Measurements from ENCODE around the gene TLK2.

- no peak for TF ChIP-seq CTCF (IDR thresholded peaks at IDR 0.05; ENCODE audit: extremely low read depth in 1 of 2, insufficient read depth in 1 of 2, low read depth in 1 of 2, low read length in 2 of 2)
- TF ChIP-seq POLR2A (IDR thresholded peaks at IDR 0.05; ENCODE audit: low read depth, low read length) = no peak
- no peak for TF ChIP-seq FOS (IDR thresholded peaks at IDR 0.05; ENCODE audit: borderline replicate concordance, insufficient read depth, low read length)
- no peak for TF ChIP-seq EZH2 (IDR thresholded peaks at IDR 0.05; ENCODE audit: borderline replicate concordance, low read depth, low read length, severe bottlenecking)
- no peak for TF ChIP-seq POLR2AphosphoS5 (IDR thresholded peaks at IDR 0.05; ENCODE audit: insufficient read depth, low read depth, low read length)
- no peak for TF ChIP-seq MAX (IDR thresholded peaks at IDR 0.05; ENCODE audit: insufficient read depth, insufficient read length)
- TF ChIP-seq JUN (IDR thresholded peaks at IDR 0.05; ENCODE audit: borderline replicate concordance, insufficient read depth, insufficient read length, low read depth) = no peak
- TF ChIP-seq MYC (IDR thresholded peaks at IDR 0.05; ENCODE audit: low read depth, low read length) = no peak
- TF ChIP-seq GATA2 (IDR thresholded peaks at IDR 0.05; ENCODE audit: insufficient read depth, insufficient read length, low read depth, low read length) = no peak
Observed at GRCh38 chr17:62611292-62611691, 132.7 kb downstream of the TLK2 start.

Measured in endothelial cell of umbilical vein (primary cell).